Activated CD4-positive, CD25-positive, alpha-beta regulatory T cell treated with anti-CD3 and anti-CD28 coated beads, Interleukin-2, amount 50 U/mL, for 16 hours (primary cell): Measurements from ENCODE around the gene STAB2.
"Not testable (repeated sequence)": the region's sequence is repeated elsewhere in the genome, so short reads cannot be mapped to it uniquely, and the experiment has no call there.

Experiments used
- DNase-seq: peaks from one replicate; pipeline ENCODE4 v3.0.0-alpha.2; 2020; ENCODE audit warnings: low read depth, low spot score

STAB2 gene

DNA sequence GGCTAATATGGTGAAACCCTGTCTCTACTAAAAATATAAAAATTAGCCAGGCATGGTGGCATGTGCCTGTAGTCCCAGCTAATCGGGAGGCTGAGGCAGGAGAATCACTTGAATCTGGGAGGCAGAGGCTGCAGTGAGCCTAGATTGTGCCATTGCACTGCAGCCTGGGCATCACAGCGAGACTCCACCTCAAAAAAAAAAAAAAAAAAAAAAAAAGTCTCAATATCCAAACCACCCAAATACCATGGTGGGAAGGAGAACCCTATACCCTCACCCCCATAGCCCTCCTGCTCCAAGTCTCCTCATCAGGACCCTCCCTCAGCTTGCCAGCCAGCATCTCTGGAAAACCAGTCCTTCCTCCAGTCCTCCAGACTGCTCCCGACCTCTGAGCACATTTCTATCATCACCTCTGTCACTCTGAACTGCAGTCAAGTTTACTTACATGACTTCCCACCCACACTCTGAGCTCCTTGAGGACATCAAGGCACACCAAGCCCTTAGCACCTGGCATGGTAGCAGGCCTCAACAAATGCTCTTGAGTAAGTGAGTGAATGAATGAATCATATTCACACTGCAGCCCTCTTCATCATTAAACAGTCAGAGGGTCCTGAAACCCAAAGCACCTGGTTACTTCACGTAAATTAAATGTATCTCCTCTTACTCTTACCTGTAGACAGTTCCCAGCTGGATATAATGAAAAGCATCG lies 218.7 kb downstream of the STAB2 start:
- DNase-seq: no peak

DNA sequence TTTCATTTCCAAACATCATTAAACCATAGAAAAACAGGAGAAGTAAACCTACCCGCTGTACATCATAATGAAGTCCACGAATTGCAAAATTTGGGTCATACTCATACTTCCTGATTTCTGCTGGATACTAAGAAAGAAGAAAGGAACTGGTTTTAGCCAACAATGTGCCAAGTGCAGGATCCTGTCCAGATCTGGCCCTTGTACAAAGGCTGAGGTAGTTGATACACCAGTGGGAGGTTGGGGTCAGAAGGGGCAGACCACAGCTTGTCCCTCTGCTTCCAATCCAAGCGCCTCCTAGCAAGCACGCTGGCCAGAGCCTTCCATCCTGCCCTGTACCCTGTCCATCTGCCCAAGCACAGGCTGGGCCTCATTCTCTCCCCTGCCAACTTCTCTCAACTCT lies 219.7 kb downstream of the STAB2 start:
- no peak for DNase-seq

- no peak for DNase-seq
Measured at GRCh38 chr12:103807561-103808238, 220.6 kb downstream of the STAB2 start.

GRCh38 chr12:103808239-103808880 lies 221.3 kb downstream of the STAB2 start:
- no peak for DNase-seq

- no peak for DNase-seq
Measured at GRCh38 chr12:103809154-103809553, 222.1 kb downstream of the STAB2 start.

- DNase-seq: not testable (repeated sequence)
Measured at GRCh38 chr12:103809639-103810038, 222.6 kb downstream of the STAB2 start.

DNA sequence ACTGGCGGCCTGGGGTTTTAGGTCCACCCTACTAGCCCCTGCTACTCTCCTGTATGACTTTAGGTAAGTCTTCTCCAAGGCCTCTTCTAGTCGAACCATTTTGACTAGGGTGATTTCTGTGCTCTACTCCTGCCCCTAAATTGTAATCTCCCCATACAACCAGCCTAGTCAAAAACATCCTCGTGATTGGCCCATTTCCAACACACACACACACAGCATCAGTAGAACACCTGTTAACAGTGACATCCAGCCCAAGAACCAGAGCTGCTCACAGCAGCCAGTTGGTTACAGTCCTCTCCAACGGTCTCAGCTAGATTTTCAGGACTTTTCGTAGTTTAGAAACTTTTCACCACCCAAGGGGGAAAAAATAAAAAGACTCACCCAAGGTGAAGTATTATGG lies 223.0 kb downstream of the STAB2 start:
- no peak for DNase-seq

- DNase-seq: no peak
Measured at GRCh38 chr12:103811791-103812190, 224.7 kb downstream of the STAB2 start.

- no peak for DNase-seq
Measured at GRCh38 chr12:103812789-103813188, 225.7 kb downstream of the STAB2 start.

- no peak for DNase-seq
Measured at GRCh38 chr12:103813426-103813825, 226.4 kb downstream of the STAB2 start.

- no peak for DNase-seq
Measured at GRCh38 chr12:103813949-103814348, 226.9 kb downstream of the STAB2 start.

- no peak for DNase-seq
Measured at GRCh38 chr12:103814436-103814835, 227.4 kb downstream of the STAB2 start.
